Coronary artery (tissue), 2 donors: Measurements from ENCODE around the gene STX18.

Experiments used
- DNase-seq: peaks from one replicate; pipeline ENCODE4 v3.0.0-alpha.2; 2017; ENCODE audit warnings: low spot score
- H3K27ac ChIP-seq, 2 donors: fragments of 200-600 bp; sonication (generic); one replicate each; pipeline ENCODE4 v1.5.1; 2016 to 2019
- H3K4me3 ChIP-seq: fragments of 200-600 bp; sonication (generic); 2 replicates; pipeline ENCODE4 v1.5.1; 2016; ENCODE audit warnings: mild to moderate bottlenecking, moderate library complexity
- CTCF ChIP-seq: fragments of 200-600 bp; sonication (generic); IDR thresholded peaks from one replicate; pipeline ENCODE4 v1.5.1; 2019; ENCODE audit warnings: antibody characterized with exemption

STX18 gene

GRCh38 chr4:4480685-4481398 is 61.0 kb downstream of the STX18 start:
- no peak for DNase-seq
- no peak overlapping the region for H3K4me3 ChIP-seq

GRCh38 chr4:4480205-4480604 is 61.6 kb downstream of the STX18 start:
- Histone ChIP-seq H3K4me3 (no peak overlapping the region), H3K27ac (no peak overlapping the region)
- DNase-seq: no peak
- TF ChIP-seq CTCF: no peak

More at GRCh38 chr4:4480685-4481398, 61.0 kb downstream of the STX18 start:
- no peak for TF ChIP-seq CTCF
- H3K27ac ChIP-seq: no peak overlapping the region

GRCh38 chr4:4479366-4479765 is 62.5 kb downstream of the STX18 start:
- TF ChIP-seq CTCF: no peak
- DNase-seq: no peak
- Histone ChIP-seq H3K27ac (no peak overlapping the region), H3K4me3 (no peak overlapping the region)

- no peak overlapping the region for H3K27ac ChIP-seq
- DNase-seq: no peak
These were observed 64.1 kb downstream of the STX18 start for GRCh38 chr4:4477796-4478195.

GRCh38 chr4:4477391-4477790 is 64.5 kb downstream of the STX18 start:
- DNase-seq: no peak
- no peak for TF ChIP-seq CTCF
- Histone ChIP-seq H3K4me3 (no peak overlapping the region), H3K27ac (no peak overlapping the region)

More at GRCh38 chr4:4477796-4478195, 64.1 kb downstream of the STX18 start:
- no peak overlapping the region for H3K4me3 ChIP-seq
- no peak for TF ChIP-seq CTCF

- no peak for DNase-seq
- H3K27ac ChIP-seq: no peak overlapping the region
- TF ChIP-seq CTCF: no peak
- H3K4me3 ChIP-seq: no peak overlapping the region
These were observed 67.4 kb downstream of the STX18 start for GRCh38 chr4:4474476-4474875.

- no peak for TF ChIP-seq CTCF
- H3K27ac ChIP-seq: no peak overlapping the region
- no peak for DNase-seq
These were observed 69.4 kb downstream of the STX18 start for GRCh38 chr4:4472344-4472958.

More at GRCh38 chr4:4472344-4472958, 69.4 kb downstream of the STX18 start:
- no peak overlapping the region for H3K4me3 ChIP-seq
